ENCODE data around the gene ME3.
"Not testable (repeated sequence)": the region's sequence is repeated elsewhere in the genome, so short reads cannot be mapped to it uniquely, and the experiment has no call there.

Gene ME3

GRCh38 chr11:86624366-86624765 is 48.0 kb downstream of the ME3 start:
- no peak for TF ChIP-seq CTCF (IDR thresholded peaks at IDR 0.05)
- no peak for DNase-seq
- Mint-ChIP-seq H3K27ac (no peak overlapping the region), H3K4me3 (no peak overlapping the region), H3K27me3 (ENCODE audit: low read depth, poor library complexity) (peaks cover 2% of the 10 kb centered on the region), H3K9me3 (peaks cover 3% of the 10 kb centered on the region), H3K4me1 (peaks cover 9% of the 10 kb centered on the region), H3K36me3 (ENCODE audit: low read depth) (no peaks in the 10 kb centered on the region)

GRCh38 chr11:86623736-86624135 is 48.7 kb downstream of the ME3 start:
- Mint-ChIP-seq H3K9me3 (peaks cover 9% of the 10 kb centered on the region), H3K36me3 (ENCODE audit: low read depth) (no peaks in the 10 kb centered on the region), H3K4me3 (no peak overlapping the region), H3K27ac (no peak overlapping the region), H3K27me3 (ENCODE audit: low read depth, poor library complexity) (peaks cover 2% of the 10 kb centered on the region), H3K4me1 (peaks cover 2% of the 10 kb centered on the region)
- no peak for TF ChIP-seq CTCF (IDR thresholded peaks at IDR 0.05)
- DNase-seq, result no peak

GRCh38 chr11:86623041-86623621 is 49.3 kb downstream of the ME3 start:
- no peak for DNase-seq
- no peak overlapping the region for H3K27ac Mint-ChIP-seq
- H3K27me3 Mint-ChIP-seq (ENCODE audit: low read depth, poor library complexity), result peaks cover 2% of the 10 kb centered on the region
- H3K4me1 Mint-ChIP-seq, result no peaks in the 10 kb centered on the region
- H3K4me3 Mint-ChIP-seq, result no peak overlapping the region
- no peaks in the 10 kb centered on the region for H3K36me3 Mint-ChIP-seq (ENCODE audit: low read depth)
- no peak for TF ChIP-seq CTCF (IDR thresholded peaks at IDR 0.05)
- peaks cover 10% of the 10 kb centered on the region for H3K9me3 Mint-ChIP-seq

- H3K4me3 Mint-ChIP-seq, result no peak overlapping the region
- no peaks in the 10 kb centered on the region for H3K36me3 Mint-ChIP-seq (ENCODE audit: low read depth)
- no peak for TF ChIP-seq CTCF (IDR thresholded peaks at IDR 0.05)
- no peak for DNase-seq
- H3K9me3 Mint-ChIP-seq, result peaks cover 13% of the 10 kb centered on the region
- no peaks in the 10 kb centered on the region for H3K4me1 Mint-ChIP-seq
- H3K27me3 Mint-ChIP-seq (ENCODE audit: low read depth, poor library complexity), result peaks cover 2% of the 10 kb centered on the region
- H3K27ac Mint-ChIP-seq, result no peak overlapping the region
Measured at GRCh38 chr11:86621854-86622253, 50.6 kb downstream of the ME3 start.

- Mint-ChIP-seq H3K27me3 (ENCODE audit: low read depth, poor library complexity) (peaks cover 2% of the 10 kb centered on the region), H3K27ac (no peak overlapping the region), H3K36me3 (ENCODE audit: low read depth) (no peaks in the 10 kb centered on the region), H3K4me3 (no peak overlapping the region), H3K9me3 (peaks cover 15% of the 10 kb centered on the region), H3K4me1 (no peaks in the 10 kb centered on the region)
- no peak for DNase-seq
- TF ChIP-seq CTCF (IDR thresholded peaks at IDR 0.05), result no peak
Measured at GRCh38 chr11:86620891-86621521, 51.4 kb downstream of the ME3 start.

GRCh38 chr11:86619428-86619827 is 53.0 kb downstream of the ME3 start:
- H3K4me1 Mint-ChIP-seq; H3K4me3 Mint-ChIP-seq; H3K27ac Mint-ChIP-seq; H3K27me3 Mint-ChIP-seq (ENCODE audit: low read depth, poor library complexity); DNase-seq; H3K36me3 Mint-ChIP-seq (ENCODE audit: low read depth): not testable (repeated sequence)
- H3K9me3 Mint-ChIP-seq, result peaks cover 26% of the 10 kb centered on the region
